ENCODE data around the gene OR4K2. TPM values are rescaled to one million over a fixed set of nuclear protein-coding genes. Genes with fewer than 3 reads are reported as not detected.
"Not testable (repeated sequence)": the region's sequence is repeated elsewhere in the genome, so short reads cannot be mapped to it uniquely, and the experiment has no call there.

The OR4K2 gene
- total RNA-seq, 1 experiment from 2014 or later, result not detected

- DNase-seq, result no peak
- H3K27me3 Mint-ChIP-seq (ENCODE audit: insufficient read depth, unreplicated experiment), result no peaks in the 10 kb centered on the region
- Histone ChIP-seq H3K4me3 (ENCODE audit: low read depth, low read length) (no peak overlapping the region), H3K9me3 (no peaks in the 10 kb centered on the region), H3K36me3 (ENCODE audit: control insufficient read depth, insufficient read depth, low read length) (no peaks in the 10 kb centered on the region), H3K27me3 (replicated peaks; ENCODE audit: control insufficient read depth, insufficient read depth, low read length) (no peaks in the 10 kb centered on the region), H3K4me1 (no peaks in the 10 kb centered on the region)
- no peaks in the 10 kb centered on the region for H3K9me3 Mint-ChIP-seq (ENCODE audit: unreplicated experiment)
- ChIA-PET CTCF (no interaction called here), POLR2A (no interaction called here)
- H3K36me3 Mint-ChIP-seq (ENCODE audit: insufficient read depth, unreplicated experiment), result no peaks in the 10 kb centered on the region
- H3K27ac Mint-ChIP-seq (ENCODE audit: unreplicated experiment), result no peak overlapping the region
- intact Hi-C loops (cut with micrococcal nuclease; ENCODE audit: unreplicated experiment), result no loop called here
- no peaks in the 10 kb centered on the region for H3K4me1 Mint-ChIP-seq (ENCODE audit: low read depth, unreplicated experiment)
- no TSS peak for BruUV-seq (replicated peaks)
- no peak for TF ChIP-seq CTCF (IDR thresholded peaks at IDR 0.05; ENCODE audit: insufficient read depth in 1 of 2, low read depth in 1 of 2, low read length in 1 of 2, severe bottlenecking in 1 of 2, unreplicated experiment in 1 of 2)
- H3K4me3 Mint-ChIP-seq (ENCODE audit: unreplicated experiment), result no peak overlapping the region
These were observed 36.5 kb upstream of the OR4K2 start for GRCh38 chr14:19838433-19838832.

GRCh38 chr14:19851365-19851764 lies 23.6 kb upstream of the OR4K2 start:
- Histone ChIP-seq H3K4me1 (no peaks in the 10 kb centered on the region), H3K36me3 (ENCODE audit: control insufficient read depth, insufficient read depth, low read length) (no peaks in the 10 kb centered on the region), H3K4me3 (ENCODE audit: low read depth, low read length) (no peak overlapping the region), H3K9me3 (no peaks in the 10 kb centered on the region), H3K27me3 (replicated peaks; ENCODE audit: control insufficient read depth, insufficient read depth, low read length) (no peaks in the 10 kb centered on the region)
- POLR2A ChIA-PET, result no interaction called here
- no peaks in the 10 kb centered on the region for H3K4me1 Mint-ChIP-seq (ENCODE audit: low read depth, unreplicated experiment)
- no peaks in the 10 kb centered on the region for H3K27me3 Mint-ChIP-seq (ENCODE audit: insufficient read depth, unreplicated experiment)
- no peak for TF ChIP-seq CTCF (IDR thresholded peaks at IDR 0.05; ENCODE audit: insufficient read depth in 1 of 2, low read depth in 1 of 2, low read length in 1 of 2, severe bottlenecking in 1 of 2, unreplicated experiment in 1 of 2)
- CTCF ChIA-PET, result no interaction called here
- DNase-seq, result no peak
- no peaks in the 10 kb centered on the region for H3K36me3 Mint-ChIP-seq (ENCODE audit: insufficient read depth, unreplicated experiment)
- intact Hi-C loops (cut with micrococcal nuclease; ENCODE audit: unreplicated experiment), result no loop called here
- H3K4me3 Mint-ChIP-seq (ENCODE audit: unreplicated experiment), result no peak overlapping the region
- no peaks in the 10 kb centered on the region for H3K9me3 Mint-ChIP-seq (ENCODE audit: unreplicated experiment)
- no TSS peak for BruUV-seq (replicated peaks)
- no peak overlapping the region for H3K27ac Mint-ChIP-seq (ENCODE audit: unreplicated experiment)

GRCh38 chr14:19866061-19866669 lies 8.8 kb upstream of the OR4K2 start:
- POLR2A ChIA-PET; H3K4me1 Mint-ChIP-seq (ENCODE audit: low read depth, unreplicated experiment); H3K4me3 ChIP-seq (ENCODE audit: low read depth, low read length); H3K4me3 Mint-ChIP-seq (ENCODE audit: unreplicated experiment); intact Hi-C loops (cut with micrococcal nuclease; ENCODE audit: unreplicated experiment); H3K9me3 Mint-ChIP-seq (ENCODE audit: unreplicated experiment); CTCF ChIA-PET; H3K27me3 ChIP-seq (replicated peaks; ENCODE audit: control insufficient read depth, insufficient read depth, low read length); BruUV-seq (replicated peaks); H3K27me3 Mint-ChIP-seq (ENCODE audit: insufficient read depth, unreplicated experiment); H3K9me3 ChIP-seq; H3K36me3 Mint-ChIP-seq (ENCODE audit: insufficient read depth, unreplicated experiment); H3K27ac Mint-ChIP-seq (ENCODE audit: unreplicated experiment); DNase-seq; H3K4me1 ChIP-seq; H3K36me3 ChIP-seq (ENCODE audit: control insufficient read depth, insufficient read depth, low read length): not testable (repeated sequence)

- ChIA-PET CTCF (no interaction called here), POLR2A (no interaction called here)
- Mint-ChIP-seq H3K36me3 (ENCODE audit: insufficient read depth, unreplicated experiment) (no peaks in the 10 kb centered on the region), H3K4me3 (ENCODE audit: unreplicated experiment) (peak overlapping the region; percentile 33), H3K9me3 (ENCODE audit: unreplicated experiment) (no peaks in the 10 kb centered on the region), H3K27ac (ENCODE audit: unreplicated experiment) (no peak overlapping the region), H3K4me1 (ENCODE audit: low read depth, unreplicated experiment) (no peaks in the 10 kb centered on the region), H3K27me3 (ENCODE audit: insufficient read depth, unreplicated experiment) (no peaks in the 10 kb centered on the region)
- no peak for TF ChIP-seq CTCF (IDR thresholded peaks at IDR 0.05; ENCODE audit: insufficient read depth in 1 of 2, low read depth in 1 of 2, low read length in 1 of 2, severe bottlenecking in 1 of 2, unreplicated experiment in 1 of 2)
- Histone ChIP-seq H3K36me3 (ENCODE audit: control insufficient read depth, insufficient read depth, low read length) (no peaks in the 10 kb centered on the region), H3K27me3 (replicated peaks; ENCODE audit: control insufficient read depth, insufficient read depth, low read length) (no peaks in the 10 kb centered on the region), H3K4me3 (ENCODE audit: low read depth, low read length) (no peak overlapping the region), H3K4me1 (no peaks in the 10 kb centered on the region), H3K9me3 (no peaks in the 10 kb centered on the region; the same call in 1 of the 2 replicates)
- BruUV-seq (replicated peaks), result no TSS peak
- intact Hi-C loops (cut with micrococcal nuclease; ENCODE audit: unreplicated experiment), result no loop called here
- no peak for DNase-seq
These were observed 1.8 kb upstream of the OR4K2 start for GRCh38 chr14:19873178-19873577.

Data from Caco-2 (cell line).